ENCODE results near the gene RERE. TPM values are rescaled to one million over a fixed set of nuclear protein-coding genes. Genes with fewer than 3 reads are reported as not detected.

RERE gene
- total and polyA plus RNA-seq, 7 donors: 38.8 to 308 (median 99.7) TPM

- no peaks in the 10 kb centered on the region for H3K36me3 ChIP-seq (ENCODE audit: insufficient read depth in 1 of 2, low read depth in 1 of 2)
- no peak overlapping the region for H3K27ac ChIP-seq
- no peak for ATAC-seq
- peaks cover 27% of the 10 kb centered on the region for H3K4me1 ChIP-seq
- TF ChIP-seq CTCF (IDR thresholded peaks at IDR 0.05): no peak
- H3K9me3 ChIP-seq: no peaks in the 10 kb centered on the region
- intact Hi-C loops (cut with DNase I): no loop called here
- WGBS, 3 donors: 40 to 45% (median 43%) methylated on average over 3 of the region's 3 CpGs
- no peak for DNase-seq
- H3K4me3 ChIP-seq: no peak overlapping the region
- H3K27me3 ChIP-seq (ENCODE audit: insufficient read depth in 3 of 3, low read length in 2 of 3): no peaks in the 10 kb centered on the region
Observed at GRCh38 chr1:8706995-8707396, 110.4 kb downstream of the RERE start.

- DNase-seq (no peak), ATAC-seq (no peak)
- Histone ChIP-seq H3K36me3 (ENCODE audit: insufficient read depth in 1 of 2, low read depth in 1 of 2) (no peaks in the 10 kb centered on the region), H3K4me1 (peaks cover 28% of the 10 kb centered on the region), H3K4me3 (no peak overlapping the region), H3K27ac (no peak overlapping the region), H3K9me3 (no peaks in the 10 kb centered on the region), H3K27me3 (ENCODE audit: insufficient read depth in 3 of 3, low read length in 2 of 3) (no peaks in the 10 kb centered on the region)
- no peak for TF ChIP-seq CTCF (IDR thresholded peaks at IDR 0.05)
- WGBS, 3 donors: 96 to 100% (median 99%) methylated on average over 1 of the region's 1 CpG
- intact Hi-C loops (cut with DNase I): no loop called here
Observed at GRCh38 chr1:8706291-8706690, 111.1 kb downstream of the RERE start.

GRCh38 chr1:8704866-8705506 lies 112.5 kb downstream of the RERE start:
- peak overlapping the region; percentile 12 for H3K27ac ChIP-seq
- no peaks in the 10 kb centered on the region for H3K9me3 ChIP-seq
- H3K36me3 ChIP-seq (ENCODE audit: insufficient read depth in 1 of 2, low read depth in 1 of 2): no peaks in the 10 kb centered on the region
- WGBS, 3 donors: 55 to 78% (median 67%) methylated on average over 2 of the region's 2 CpGs
- H3K4me3 ChIP-seq: no peak overlapping the region
- ATAC-seq (no peak), DNase-seq (no peak)
- peaks cover 38% of the 10 kb centered on the region for H3K4me1 ChIP-seq
- TF ChIP-seq CTCF (IDR thresholded peaks at IDR 0.05): no peak
- no peaks in the 10 kb centered on the region for H3K27me3 ChIP-seq (ENCODE audit: insufficient read depth in 3 of 3, low read length in 2 of 3)
- intact Hi-C loops (cut with DNase I): loop anchor here in 1 of 2 donors (5.0 kb wide), 1 partner anchor 38 kb away; no protein-coding TSS in a partner anchor

GRCh38 chr1:8702850-8703810 lies 114.3 kb downstream of the RERE start:
- H3K4me1 ChIP-seq: peaks cover 55% of the 10 kb centered on the region
- ATAC-seq: peak; percentile 89 to 94 (median 94)
- 0 to 1% (median 1%) methylated on average over 62 to 88 of the region's 88 CpGs for WGBS, 3 donors

More at GRCh38 chr1:8702850-8703810, 114.3 kb downstream of the RERE start:
- Histone ChIP-seq H3K4me3 (peak overlapping the region; percentile 76), H3K27ac (peak overlapping the region; percentile 85), H3K27me3 (ENCODE audit: insufficient read depth in 3 of 3, low read length in 2 of 3) (no peaks in the 10 kb centered on the region), H3K9me3 (no peaks in the 10 kb centered on the region), H3K36me3 (ENCODE audit: insufficient read depth in 1 of 2, low read depth in 1 of 2) (no peaks in the 10 kb centered on the region)
- DNase-seq: peak; percentile 92 to 97
- intact Hi-C loops (cut with DNase I): loop anchor here in 1 of 2 donors (2.0 to 5.0 kb wide), 2 partner anchors 36 to 146 kb away; no protein-coding TSS in a partner anchor
- peak; percentile 2 for TF ChIP-seq CTCF (IDR thresholded peaks at IDR 0.05)
